Thymus (tissue), 11 donors: ENCODE data around the gene ACTN4. TPM values are rescaled to one million over a fixed set of nuclear protein-coding genes. Genes with fewer than 3 reads are reported as not detected.

Experiments
- DNase-seq, 9 donors: peaks; one replicate each; pipeline ENCODE4 v3.0.0-alpha.2; 2013; ENCODE audit warnings: low spot score in 9 of 9, low read depth in 6 of 9, missing footprints in 1 of 9
- H3K27ac ChIP-seq, 2 donors: one replicate each; pipeline ENCODE4 v1.5.1; 2013; ENCODE audit warnings: control low read depth in 1 of 2, low read depth in 1 of 2, low read length in 1 of 2, mild to moderate bottlenecking in 1 of 2, moderate library complexity in 1 of 2
- H3K27me3 ChIP-seq, 2 donors: one replicate each; pipeline ENCODE4 v1.5.1; 2013; ENCODE audit warnings: low read length in 1 of 2; ENCODE audit not compliant: control insufficient read depth in 2 of 2, insufficient read depth in 1 of 2
- H3K36me3 ChIP-seq, 2 donors: one replicate each; pipeline ENCODE4 v1.5.1; 2013; ENCODE audit warnings: low read length in 1 of 2, mild to moderate bottlenecking in 1 of 2, moderate library complexity in 1 of 2; ENCODE audit not compliant: control insufficient read depth in 2 of 2, insufficient read depth in 2 of 2
- H3K4me1 ChIP-seq, 2 donors: one replicate each; pipeline ENCODE4 v1.5.1; 2013; ENCODE audit warnings: low read length in 2 of 2; ENCODE audit not compliant: control insufficient read depth in 2 of 2, insufficient read depth in 2 of 2
- H3K4me3 ChIP-seq, 2 donors: one replicate each; pipeline ENCODE4 v1.5.1; 2013; ENCODE audit warnings: low read length in 2 of 2, control low read depth in 1 of 2, mild to moderate bottlenecking in 1 of 2
- H3K9me3 ChIP-seq, 2 donors: one replicate each; pipeline ENCODE4 v1.5.1; 2013; ENCODE audit warnings: low read length in 1 of 2, mild to moderate bottlenecking in 1 of 2; ENCODE audit not compliant: control insufficient read depth in 2 of 2, insufficient read depth in 1 of 2
- WGBS: extraction: QIAGEN DNeasy Blood & Tissue Kit; methylation state at CpG from one replicate; pipeline ENCODE4 v1.1.7; 2013; 5-methylcytosine and 5-hydroxymethylcytosine counted together
- polyA plus RNA-seq: library from polyadenylated mRNA; stranded (reverse); fragments of 200-250 nt; gene quantifications from one replicate; pipeline ENCODE4 v1.2.3, GENCODE V29; 2013
- total RNA-seq: library from RNA; stranded (reverse); fragments of 120-200 nt; gene quantifications from one replicate; pipeline ENCODE4 v1.2.4, GENCODE V29; 2013
- donor health status: healthy.

The ACTN4 gene
- total and polyA plus RNA-seq, 2 donors = 23.8 to 124 TPM

- H3K4me1 ChIP-seq = peaks cover 2 to 51% of the 10 kb centered on the region in 2 donors
Observed at GRCh38 chr19:38663156-38663651, 15.8 kb downstream of the ACTN4 start.

GRCh38 chr19:38663957-38664502 lies 16.6 kb downstream of the ACTN4 start:
- Histone ChIP-seq H3K36me3 (no peaks in the 10 kb centered on the region), H3K27me3 (peaks cover 56 to 94% of the 10 kb centered on the region in 2 donors), H3K4me3 (no peak overlapping the region), H3K9me3 (no peaks in the 10 kb centered on the region), H3K4me1 (peaks cover 2 to 54% of the 10 kb centered on the region in 2 donors), H3K27ac (no peak overlapping the region)
- 64% methylated on average over 19 of the region's 19 CpGs for WGBS
- DNase-seq = peak in 1 of 9 donors; percentile 56

More at GRCh38 chr19:38663156-38663651, 15.8 kb downstream of the ACTN4 start:
- H3K4me3 ChIP-seq = no peak overlapping the region
- H3K36me3 ChIP-seq = no peaks in the 10 kb centered on the region
- peak overlapping the region in 1 of 2 donors; percentile 12 for H3K27ac ChIP-seq
- H3K27me3 ChIP-seq = peaks cover 64 to 96% of the 10 kb centered on the region in 2 donors
- no peak for DNase-seq
- 97% methylated on average over 22 of the region's 22 CpGs for WGBS
- no peaks in the 10 kb centered on the region for H3K9me3 ChIP-seq

GRCh38 chr19:38664503-38665211 lies 17.2 kb downstream of the ACTN4 start:
- Histone ChIP-seq H3K4me3 (no peak overlapping the region), H3K4me1 (peaks cover 6 to 54% of the 10 kb centered on the region in 2 donors), H3K36me3 (no peaks in the 10 kb centered on the region), H3K27ac (no peak overlapping the region), H3K9me3 (no peaks in the 10 kb centered on the region), H3K27me3 (peaks cover 50 to 94% of the 10 kb centered on the region in 2 donors)
- WGBS = 28% methylated on average over 7 of the region's 7 CpGs
- no peak for DNase-seq

- no peak overlapping the region for H3K4me3 ChIP-seq
- 90% methylated on average over 13 of the region's 13 CpGs for WGBS
- DNase-seq = no peak
- peaks cover 7 to 62% of the 10 kb centered on the region in 2 donors for H3K4me1 ChIP-seq
- no peaks in the 10 kb centered on the region for H3K36me3 ChIP-seq
- peak overlapping the region in 1 of 2 donors; percentile 7 for H3K27ac ChIP-seq
- H3K27me3 ChIP-seq = peaks cover 45 to 94% of the 10 kb centered on the region in 2 donors
- H3K9me3 ChIP-seq = no peaks in the 10 kb centered on the region
Observed at GRCh38 chr19:38665219-38665931, 17.9 kb downstream of the ACTN4 start.

GRCh38 chr19:38665950-38666662 lies 18.7 kb downstream of the ACTN4 start:
- Histone ChIP-seq H3K36me3 (no peaks in the 10 kb centered on the region), H3K9me3 (no peaks in the 10 kb centered on the region), H3K27me3 (peaks cover 41 to 90% of the 10 kb centered on the region in 2 donors), H3K27ac (peak overlapping the region; percentile 45 to 64), H3K4me3 (no peak overlapping the region), H3K4me1 (peaks cover 7 to 63% of the 10 kb centered on the region in 2 donors)
- no peak for DNase-seq
- 88% methylated on average over 19 of the region's 19 CpGs for WGBS

- Histone ChIP-seq H3K4me1 (peaks cover 7 to 61% of the 10 kb centered on the region in 2 donors), H3K4me3 (no peak overlapping the region), H3K36me3 (no peaks in the 10 kb centered on the region), H3K27me3 (peaks cover 37 to 88% of the 10 kb centered on the region in 2 donors), H3K27ac (peak overlapping the region; percentile 36 to 45), H3K9me3 (no peaks in the 10 kb centered on the region)
- WGBS = 67% methylated on average over 10 of the region's 10 CpGs
- no peak for DNase-seq
Observed at GRCh38 chr19:38666663-38667511, 19.4 kb downstream of the ACTN4 start.

GRCh38 chr19:38667661-38668171 lies 20.3 kb downstream of the ACTN4 start:
- no peaks in the 10 kb centered on the region for H3K36me3 ChIP-seq
- H3K27ac ChIP-seq = peak overlapping the region in 1 of 2 donors; percentile 47
- H3K27me3 ChIP-seq = peaks cover 31 to 80% of the 10 kb centered on the region in 2 donors
- peaks cover 7 to 59% of the 10 kb centered on the region in 2 donors for H3K4me1 ChIP-seq
- DNase-seq = no peak
- 58% methylated on average over 8 of the region's 8 CpGs for WGBS
- H3K9me3 ChIP-seq = no peaks in the 10 kb centered on the region
- no peak overlapping the region for H3K4me3 ChIP-seq

GRCh38 chr19:38669552-38669951 lies 22.1 kb downstream of the ACTN4 start:
- Histone ChIP-seq H3K9me3 (no peaks in the 10 kb centered on the region), H3K4me1 (peaks cover 7 to 52% of the 10 kb centered on the region in 2 donors), H3K27ac (no peak overlapping the region), H3K4me3 (no peak overlapping the region), H3K36me3 (no peaks in the 10 kb centered on the region), H3K27me3 (peaks cover 22 to 61% of the 10 kb centered on the region in 2 donors)
- 9% methylated on average over 5 of the region's 5 CpGs for WGBS
- no peak for DNase-seq
